DMS53 treated with DMSO at 0.1 percent for 48 hours (cell line): ENCODE data around the gene PCDHGB1.
A peak's percentile ranks its signal among the peaks of the same experiment; 100 is the strongest.
"Not testable (repeated sequence)": the region's sequence is repeated elsewhere in the genome, so short reads cannot be mapped to it uniquely, and the experiment has no call there.

Source experiments
- DNase-seq: peaks from one replicate; lab custom pipeline; 2025; ENCODE audit not compliant: unreplicated experiment; lab: John Stamatoyannopoulos, UW

PCDHGB1 gene

GRCh38 chr5:141349917-141350619 lies at the start of gene PCDHGB1:
TSS of gene PCDHGB1 (plus strand) at chr5:141350099. CDS start at chr5:141350261, 162 bp downstream.
- DNase-seq: peak; percentile 85

- no peak for DNase-seq
These were observed 46.1 kb upstream of the PCDHGB1 start, which contains the start of gene SLC25A2 for GRCh38 chr5:141303756-141304155. TSS of gene SLC25A2 (minus strand) at chr5:141304049. CDS start at chr5:141303865, 184 bp downstream.

GRCh38 chr5:141306630-141307029 lies 43.3 kb upstream of the PCDHGB1 start:
- DNase-seq: no peak

GRCh38 chr5:141313711-141314110 lies 36.2 kb upstream of the PCDHGB1 start:
- DNase-seq: no peak

- not testable (repeated sequence) for DNase-seq
These were observed 32.9 kb upstream of the PCDHGB1 start for GRCh38 chr5:141316963-141317362.

GRCh38 chr5:141319202-141319601 lies 30.7 kb upstream of the PCDHGB1 start:
- DNase-seq: no peak

- DNase-seq: no peak
These were observed 30.2 kb upstream of the PCDHGB1 start for GRCh38 chr5:141319699-141320098.

- DNase-seq: peak; percentile 87
These were observed 29.4 kb upstream of the PCDHGB1 start, which contains the start of gene TAF7 for GRCh38 chr5:141320225-141321169. TSS of gene TAF7 (minus strand) at chr5:141320784. CDS start at chr5:141320044, 740 bp downstream.

- no peak for DNase-seq
These were observed 27.6 kb upstream of the PCDHGB1 start for GRCh38 chr5:141322261-141322660.

GRCh38 chr5:141326088-141326854 lies 23.6 kb upstream of the PCDHGB1 start:
- peak; percentile 82 for DNase-seq

GRCh38 chr5:141328231-141328630 lies 21.7 kb upstream of the PCDHGB1 start:
- DNase-seq: no peak

- DNase-seq: peak; percentile 56
These were observed 19.4 kb upstream of the PCDHGB1 start, which contains the start of gene PCDHGA1 for GRCh38 chr5:141330299-141331080. TSS of gene PCDHGA1 (plus strand) at chr5:141330514.

GRCh38 chr5:141332571-141332970 lies 17.3 kb upstream of the PCDHGB1 start:
- not testable (repeated sequence) for DNase-seq

- DNase-seq: no peak
These were observed 11.2 kb upstream of the PCDHGB1 start, which contains the start of gene PCDHGA2 for GRCh38 chr5:141338538-141339306. TSS of gene PCDHGA2 (plus strand) at chr5:141338760.

- not testable (repeated sequence) for DNase-seq
These were observed 9.0 kb upstream of the PCDHGB1 start for GRCh38 chr5:141340781-141341354.

- DNase-seq: no peak
These were observed 7.1 kb upstream of the PCDHGB1 start for GRCh38 chr5:141342773-141343172.

- DNase-seq: no peak
These were observed 6.5 kb upstream of the PCDHGB1 start, which contains the start of gene PCDHGA3 for GRCh38 chr5:141343242-141343952. TSS of gene PCDHGA3 (plus strand) at chr5:141343829. CDS start at chr5:141344034, 205 bp downstream.

GRCh38 chr5:141343953-141344463 lies 5.9 kb upstream of the PCDHGB1 start:
- DNase-seq: no peak
